Measurements from ENCODE around the gene IGFBPL1.
"Not testable (repeated sequence)": the region's sequence is repeated elsewhere in the genome, so short reads cannot be mapped to it uniquely, and the experiment has no call there.

IGFBPL1 gene

GRCh38 chr9:38382141-38382540 is 42.1 kb downstream of the IGFBPL1 start:
- no peak overlapping the region for H3K4me3 ChIP-seq
- no peak for TF ChIP-seq POLR2AphosphoS5 (IDR thresholded peaks at IDR 0.05; ENCODE audit: borderline replicate concordance, low read depth, low read length)
- no peak for TF ChIP-seq EZH2 (IDR thresholded peaks at IDR 0.05)
- TF ChIP-seq FOXP2 (optimal IDR thresholded peaks at IDR 0.05; ENCODE audit: control extremely low read depth, extremely low read length, insufficient read depth) = no peak
- no peak overlapping the region for H3K27ac ChIP-seq
- no peak overlapping the region for H3K9ac ChIP-seq (ENCODE audit: insufficient read length)
- H3K36me3 ChIP-seq (ENCODE audit: insufficient read depth, low read length) = no peaks in the 10 kb centered on the region
- H3K9me3 ChIP-seq (ENCODE audit: low read depth, low read length) = no peaks in the 10 kb centered on the region
- DNase-seq (ENCODE audit: low read depth, low spot score) = no peak

- no peaks in the 10 kb centered on the region for H3K36me3 ChIP-seq (ENCODE audit: insufficient read depth, low read length)
- no peaks in the 10 kb centered on the region for H3K9me3 ChIP-seq (ENCODE audit: low read depth, low read length)
- H3K27ac ChIP-seq = no peak overlapping the region
- TF ChIP-seq POLR2AphosphoS5 (IDR thresholded peaks at IDR 0.05; ENCODE audit: borderline replicate concordance, low read depth, low read length) (no peak), EZH2 (IDR thresholded peaks at IDR 0.05) (no peak), FOXP2 (optimal IDR thresholded peaks at IDR 0.05; ENCODE audit: control extremely low read depth, extremely low read length, insufficient read depth) (no peak)
- DNase-seq (ENCODE audit: low read depth, low spot score) = no peak
- H3K4me3 ChIP-seq = no peak overlapping the region
- H3K9ac ChIP-seq (ENCODE audit: insufficient read length) = no peak overlapping the region
Observed at GRCh38 chr9:38380872-38381534, 43.3 kb downstream of the IGFBPL1 start.

- no peak overlapping the region for H3K27ac ChIP-seq
- TF ChIP-seq FOXP2 (optimal IDR thresholded peaks at IDR 0.05; ENCODE audit: control extremely low read depth, extremely low read length, insufficient read depth) (no peak), POLR2AphosphoS5 (IDR thresholded peaks at IDR 0.05; ENCODE audit: borderline replicate concordance, low read depth, low read length) (no peak), EZH2 (IDR thresholded peaks at IDR 0.05) (no peak)
- no peak for DNase-seq (ENCODE audit: low read depth, low spot score)
- H3K9ac ChIP-seq (ENCODE audit: insufficient read length) = no peak overlapping the region
- H3K4me3 ChIP-seq = no peak overlapping the region
- no peaks in the 10 kb centered on the region for H3K9me3 ChIP-seq (ENCODE audit: low read depth, low read length)
- H3K36me3 ChIP-seq (ENCODE audit: insufficient read depth, low read length) = no peaks in the 10 kb centered on the region
Observed at GRCh38 chr9:38380230-38380871, 43.9 kb downstream of the IGFBPL1 start.

- H3K9ac ChIP-seq (ENCODE audit: insufficient read length); H3K9me3 ChIP-seq (ENCODE audit: low read depth, low read length): not testable (repeated sequence)
Observed at GRCh38 chr9:38377336-38378083, 46.7 kb downstream of the IGFBPL1 start.

GRCh38 chr9:38376021-38376670 is 48.1 kb downstream of the IGFBPL1 start:
- H3K9ac ChIP-seq (ENCODE audit: insufficient read length) = no peak overlapping the region
- no peak for TF ChIP-seq POLR2AphosphoS5 (IDR thresholded peaks at IDR 0.05; ENCODE audit: borderline replicate concordance, low read depth, low read length)
- no peak for TF ChIP-seq FOXP2 (optimal IDR thresholded peaks at IDR 0.05; ENCODE audit: control extremely low read depth, extremely low read length, insufficient read depth)
- no peak for TF ChIP-seq EZH2 (IDR thresholded peaks at IDR 0.05)
- no peaks in the 10 kb centered on the region for H3K36me3 ChIP-seq (ENCODE audit: insufficient read depth, low read length)
- no peak overlapping the region for H3K27ac ChIP-seq
- no peak for DNase-seq (ENCODE audit: low read depth, low spot score)
- no peak overlapping the region for H3K4me3 ChIP-seq
- H3K9me3 ChIP-seq (ENCODE audit: low read depth, low read length) = no peaks in the 10 kb centered on the region

More at GRCh38 chr9:38377336-38378083, 46.7 kb downstream of the IGFBPL1 start:
- H3K27ac ChIP-seq; H3K4me3 ChIP-seq; H3K36me3 ChIP-seq (ENCODE audit: insufficient read depth, low read length); DNase-seq (ENCODE audit: low read depth, low spot score): not testable (repeated sequence)

- Histone ChIP-seq H3K9me3 (ENCODE audit: low read depth, low read length) (no peaks in the 10 kb centered on the region), H3K27ac (no peak overlapping the region), H3K9ac (ENCODE audit: insufficient read length) (no peak overlapping the region), H3K4me3 (no peak overlapping the region), H3K36me3 (ENCODE audit: insufficient read depth, low read length) (no peaks in the 10 kb centered on the region)
- DNase-seq (ENCODE audit: low read depth, low spot score) = no peak
- TF ChIP-seq FOXP2 (optimal IDR thresholded peaks at IDR 0.05; ENCODE audit: control extremely low read depth, extremely low read length, insufficient read depth) = no peak
- TF ChIP-seq EZH2 (IDR thresholded peaks at IDR 0.05) = no peak
- TF ChIP-seq POLR2AphosphoS5 (IDR thresholded peaks at IDR 0.05; ENCODE audit: borderline replicate concordance, low read depth, low read length) = no peak
Observed at GRCh38 chr9:38375572-38375963, 48.7 kb downstream of the IGFBPL1 start.

GRCh38 chr9:38374847-38375571 is 49.2 kb downstream of the IGFBPL1 start:
- H3K9me3 ChIP-seq (ENCODE audit: low read depth, low read length) = no peaks in the 10 kb centered on the region
- TF ChIP-seq FOXP2 (optimal IDR thresholded peaks at IDR 0.05; ENCODE audit: control extremely low read depth, extremely low read length, insufficient read depth) = no peak
- no peak for TF ChIP-seq POLR2AphosphoS5 (IDR thresholded peaks at IDR 0.05; ENCODE audit: borderline replicate concordance, low read depth, low read length)
- no peak for TF ChIP-seq EZH2 (IDR thresholded peaks at IDR 0.05)
- DNase-seq (ENCODE audit: low read depth, low spot score) = no peak
- H3K27ac ChIP-seq = no peak overlapping the region
- H3K4me3 ChIP-seq = no peak overlapping the region
- H3K36me3 ChIP-seq (ENCODE audit: insufficient read depth, low read length) = no peaks in the 10 kb centered on the region
- H3K9ac ChIP-seq (ENCODE audit: insufficient read length) = no peak overlapping the region

GRCh38 chr9:38373679-38374078 is 50.6 kb downstream of the IGFBPL1 start:
- TF ChIP-seq FOXP2 (optimal IDR thresholded peaks at IDR 0.05; ENCODE audit: control extremely low read depth, extremely low read length, insufficient read depth) (no peak), POLR2AphosphoS5 (IDR thresholded peaks at IDR 0.05; ENCODE audit: borderline replicate concordance, low read depth, low read length) (no peak), EZH2 (IDR thresholded peaks at IDR 0.05) (no peak)
- Histone ChIP-seq H3K4me3 (no peak overlapping the region), H3K27ac (no peak overlapping the region), H3K36me3 (ENCODE audit: insufficient read depth, low read length) (no peaks in the 10 kb centered on the region), H3K9me3 (ENCODE audit: low read depth, low read length) (no peaks in the 10 kb centered on the region), H3K9ac (ENCODE audit: insufficient read length) (no peak overlapping the region)
- no peak for DNase-seq (ENCODE audit: low read depth, low spot score)
